Right ventricle myocardium superior (tissue), 1 donor: Measurements from ENCODE around the gene MKI67. TPM values are rescaled to one million over a fixed set of nuclear protein-coding genes. Genes with fewer than 3 reads are reported as not detected.

Experiments
- ATAC-seq: fragments of 200-7000 bp; cut with Tn5 transposase; one replicate; pipeline ENCODE4 v1.9.1; 2020; ENCODE audit warnings: mild to moderate bottlenecking; ENCODE audit not compliant: poor library complexity
- DNase-seq: peaks from one replicate; pipeline ENCODE4 v3.0.0-alpha.2; 2020
- intact Hi-C: fragments of 100-400 bp; cut with DNase I; formaldehyde crosslinking; loops from one replicate; pipeline ENCODE4 v1.11.2; 2022
- total RNA-seq: library from RNA; stranded (reverse); fragmentation: NEBNext Ultra II Directional; extraction: Animal tissue kit (Norgen Biotek cat#: 25700); gene quantifications from one replicate; pipeline ENCODE4 v1.2.1, GENCODE V29; 2021
- donor health status: DM: no; HTN: yes; CAD: no; lungs with severe emphysema.

MKI67 gene
- total RNA-seq, 1 donor from 2014 or later, result 2.4 TPM

- peak; percentile 86 for DNase-seq
- intact Hi-C loops, result no loop called here
- peak; percentile 70 for ATAC-seq
These were observed 78.9 kb downstream of the MKI67 start for GRCh38 chr10:128047351-128047750.

GRCh38 chr10:128046953-128047290 is 79.3 kb downstream of the MKI67 start:
- DNase-seq, result no peak
- intact Hi-C loops, result no loop called here
- no peak for ATAC-seq

Other genes with a start within 250 kb of the MKI67 start
- not detected for gene CLRN3, start 233.5 kb downstream of the MKI67 start, total RNA-seq
- gene PTPRE, start 219.3 kb downstream of the MKI67 start, total RNA-seq, result 16.0 TPM